Gastrocnemius medialis (tissue), 4 donors: ENCODE measurements around the gene ZBTB43. TPM values are rescaled to one million over a fixed set of nuclear protein-coding genes. Genes with fewer than 3 reads are reported as not detected.
"Not testable (repeated sequence)": the region's sequence is repeated elsewhere in the genome, so short reads cannot be mapped to it uniquely, and the experiment has no call there.

Experiments
- ATAC-seq, 2 donors: fragments of 150-250 bp; one replicate each; pipeline ENCODE4 v1.9.1; 2016
- DNase-seq, 2 donors: peaks; one replicate each; pipeline ENCODE4 v3.0.0-alpha.2; 2019
- H3K27ac ChIP-seq, 4 donors: fragments of 200-600 bp; sonication (generic); 1 replicate in 1 of 4; 2 replicates in 3 of 4; pipeline ENCODE4 v1.5.1; 2016 to 2018; ENCODE audit warnings: mild to moderate bottlenecking in 2 of 4, moderate library complexity in 1 of 4
- H3K27me3 ChIP-seq, 3 donors: fragments of 200-600 bp; sonication (generic) in 2 of 3; 1 replicate in 1 of 3; 2 replicates in 2 of 3; pipeline versions ENCODE4 v1.5.1 to v1.6.0; 2016 to 2019; ENCODE audit warnings: mild to moderate bottlenecking in 1 of 3, moderate library complexity in 1 of 3
- H3K36me3 ChIP-seq, 2 donors: fragments of 200-600 bp; sonication (generic) in 1 of 2; one replicate each; pipeline ENCODE4 v1.5.1; 2017 to 2018
- H3K4me1 ChIP-seq, 2 donors: fragments of 200-600 bp; sonication (generic) in 1 of 2; one replicate each; pipeline ENCODE4 v1.5.1; 2016 to 2017; ENCODE audit warnings: mild to moderate bottlenecking in 2 of 2
- H3K4me3 ChIP-seq, 4 donors: fragments of 200-600 bp; sonication (generic) in 3 of 4; 1 replicate in 1 of 4; 2 replicates in 3 of 4; pipeline ENCODE4 v1.5.1; 2016 to 2019; ENCODE audit warnings: mild to moderate bottlenecking in 2 of 4
- H3K9me3 ChIP-seq, 3 donors: fragments of 200-600 bp; sonication (generic) in 2 of 3; 1 replicate in 1 of 3; 2 replicates in 2 of 3; pipeline ENCODE4 v1.5.1; 2016 to 2019
- POLR2A ChIP-seq, 2 donors: fragments of 450-650 bp; IDR thresholded peaks; one replicate each; pipeline ENCODE4 v1.6.1; 2017; ENCODE audit warnings: antibody characterized with exemption in 2 of 2, mild to moderate bottlenecking in 2 of 2, moderate library complexity in 2 of 2
- in situ Hi-C, 4 donors: fragments of 200-750 bp; cut with MboI; loops; one replicate each; pipeline versions ENCODE4 v1.15.0 to v1.8.0; 2017; ENCODE audit warnings: low sequenced_read_pairs in 4 of 4
- intact Hi-C: fragments of 100-400 bp; cut with DNase I; formaldehyde crosslinking; loops from one replicate; pipeline ENCODE4 v1.15.1; 2023; ENCODE audit warnings: low total_unique reads
- total RNA-seq, 4 donors: library from RNA; depleted of rRNA; stranded (reverse); fragments of >200 nt; gene quantifications; one replicate each; pipeline versions ENCODE4 v1.1.0 to v1.2.3, GENCODE V29; 2016
- TF ChIP-seq, protein P1 (sequence below), 5 experiments: fragments of 450-650 bp in 3 of 5; fragments of 200-600 bp in 2 of 5; sonication (generic) in 2 of 5; IDR thresholded peaks in 4 of 5; conservative IDR thresholded peaks in 1 of 5; 1 replicate in 4 of 5; 2 replicates in 1 of 5; pipeline ENCODE4 v1.5.1; 2016 to 2019; ENCODE audit warnings: antibody characterized with exemption in 5 of 5, mild to moderate bottlenecking in 3 of 5, moderate library complexity in 3 of 5

Gene ZBTB43
- total RNA-seq, 4 donors from 2014 or later: 44.9 to 65.2 (median 60.0) TPM

DNA sequence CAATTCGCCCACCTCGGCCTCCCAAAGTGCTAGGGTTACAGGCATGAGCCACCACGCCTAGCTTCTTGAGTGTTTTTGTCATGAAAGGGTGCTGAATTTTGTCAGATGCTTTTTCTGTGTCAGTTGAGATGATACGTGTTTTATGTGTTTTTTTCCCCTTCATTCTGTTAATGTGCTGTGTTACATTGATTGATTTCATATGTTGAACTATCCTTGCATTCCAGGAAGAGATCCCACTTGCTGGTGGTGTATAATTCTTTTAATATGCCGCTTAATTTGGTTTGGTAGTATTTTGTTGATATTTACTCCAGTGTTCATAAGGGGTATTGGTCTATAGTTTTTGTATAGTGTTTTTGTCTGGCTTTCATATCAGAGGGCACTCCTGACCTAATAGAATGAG is 13.6 kb downstream of the ZBTB43 start:
- H3K9me3 ChIP-seq: peaks cover 0 to 4% (median 0%) of the 10 kb centered on the region in 3 donors

DNA sequence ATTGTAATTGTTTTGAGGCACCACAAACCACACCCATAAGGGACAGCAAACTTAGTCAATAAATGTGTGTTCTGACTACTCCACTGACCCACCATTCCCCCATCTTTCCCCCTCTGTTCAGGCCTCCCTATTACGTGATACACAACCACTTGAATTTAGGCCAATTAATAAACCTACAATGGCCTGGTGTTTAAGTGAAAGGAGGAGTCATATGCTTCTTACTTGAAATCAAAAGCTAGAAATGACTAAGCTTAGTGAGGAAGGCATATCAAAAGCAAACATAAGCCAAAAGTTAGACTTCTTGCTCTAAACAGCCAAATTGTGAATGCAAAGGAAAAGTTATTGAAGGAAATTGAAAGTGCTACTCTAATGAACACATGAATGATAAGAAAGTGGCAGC is 14.6 kb downstream of the ZBTB43 start:
- TF ChIP-seq, protein P1, sequence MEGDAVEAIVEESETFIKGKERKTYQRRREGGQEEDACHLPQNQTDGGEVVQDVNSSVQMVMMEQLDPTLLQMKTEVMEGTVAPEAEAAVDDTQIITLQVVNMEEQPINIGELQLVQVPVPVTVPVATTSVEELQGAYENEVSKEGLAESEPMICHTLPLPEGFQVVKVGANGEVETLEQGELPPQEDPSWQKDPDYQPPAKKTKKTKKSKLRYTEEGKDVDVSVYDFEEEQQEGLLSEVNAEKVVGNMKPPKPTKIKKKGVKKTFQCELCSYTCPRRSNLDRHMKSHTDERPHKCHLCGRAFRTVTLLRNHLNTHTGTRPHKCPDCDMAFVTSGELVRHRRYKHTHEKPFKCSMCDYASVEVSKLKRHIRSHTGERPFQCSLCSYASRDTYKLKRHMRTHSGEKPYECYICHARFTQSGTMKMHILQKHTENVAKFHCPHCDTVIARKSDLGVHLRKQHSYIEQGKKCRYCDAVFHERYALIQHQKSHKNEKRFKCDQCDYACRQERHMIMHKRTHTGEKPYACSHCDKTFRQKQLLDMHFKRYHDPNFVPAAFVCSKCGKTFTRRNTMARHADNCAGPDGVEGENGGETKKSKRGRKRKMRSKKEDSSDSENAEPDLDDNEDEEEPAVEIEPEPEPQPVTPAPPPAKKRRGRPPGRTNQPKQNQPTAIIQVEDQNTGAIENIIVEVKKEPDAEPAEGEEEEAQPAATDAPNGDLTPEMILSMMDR (IDR thresholded peaks at IDR 0.05 in 4 of 5, conservative IDR thresholded peaks at IDR 0.05 in 1 of 5): no peak
- TF ChIP-seq POLR2A (IDR thresholded peaks at IDR 0.05): no peak
- H3K36me3 ChIP-seq: peaks cover 0 to 40% of the 10 kb centered on the region in 2 donors

More for the DNA sequence above, 13.6 kb downstream of the ZBTB43 start:
- DNase-seq (no peak), ATAC-seq (no peak)
- Histone ChIP-seq H3K4me3 (no peak overlapping the region), H3K27me3 (no peaks in the 10 kb centered on the region), H3K4me1 (peaks cover 44 to 67% of the 10 kb centered on the region in 2 donors), H3K27ac (peak overlapping the region; percentile 29 to 100 (median 82)), H3K36me3 (peaks cover 0 to 41% of the 10 kb centered on the region in 2 donors)
- TF ChIP-seq, protein P1 (IDR thresholded peaks at IDR 0.05 in 4 of 5, conservative IDR thresholded peaks at IDR 0.05 in 1 of 5): no peak
- TF ChIP-seq POLR2A (IDR thresholded peaks at IDR 0.05): no peak
- intact Hi-C loops (no loop called here), in situ Hi-C loops (no loop called here)

DNA sequence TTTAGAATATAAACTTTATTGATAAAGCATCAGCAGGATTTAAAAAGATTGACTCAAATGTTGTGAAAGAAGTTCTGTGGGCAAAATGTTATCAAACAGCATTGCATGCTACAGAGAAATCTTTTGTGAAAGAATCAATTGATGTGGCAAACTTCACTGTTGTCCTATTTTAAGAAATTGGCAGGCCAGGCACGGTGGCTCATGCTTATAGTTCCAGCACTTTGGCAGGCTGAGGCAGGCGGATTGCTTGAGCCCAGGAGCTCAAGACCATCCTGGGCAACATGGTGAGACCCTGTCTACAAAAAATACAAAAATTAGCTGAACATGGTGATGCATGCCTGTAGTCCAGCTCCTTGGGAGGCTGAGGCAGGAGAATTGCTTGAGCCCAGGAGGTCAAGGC is 17.4 kb downstream of the ZBTB43 start:
- H3K9me3 ChIP-seq: peaks cover 0 to 4% (median 0%) of the 10 kb centered on the region in 3 donors
- H3K36me3 ChIP-seq: peaks cover 0 to 47% of the 10 kb centered on the region in 2 donors
- in situ Hi-C loops: no loop called here
- H3K4me1 ChIP-seq: peaks cover 27 to 45% of the 10 kb centered on the region in 2 donors
- intact Hi-C loops: no loop called here
- peak in 1 of 2 donors; percentile 40 for ATAC-seq
- H3K27ac ChIP-seq: peak overlapping the region; percentile 31 to 67 (median 46)
- no peaks in the 10 kb centered on the region for H3K27me3 ChIP-seq
- DNase-seq: no peak
- no peak for TF ChIP-seq POLR2A (IDR thresholded peaks at IDR 0.05)
- TF ChIP-seq, protein P1 (IDR thresholded peaks at IDR 0.05 in 4 of 5, conservative IDR thresholded peaks at IDR 0.05 in 1 of 5): no peak
- H3K4me3 ChIP-seq: no peak overlapping the region

More for the DNA sequence above, 14.6 kb downstream of the ZBTB43 start:
- Histone ChIP-seq H3K27me3 (no peaks in the 10 kb centered on the region), H3K4me1 (peaks cover 42 to 62% of the 10 kb centered on the region in 2 donors), H3K4me3 (no peak overlapping the region), H3K9me3 (peaks cover 0 to 4% (median 0%) of the 10 kb centered on the region in 3 donors), H3K27ac (peak overlapping the region in 3 of 4 donors; percentile 2 to 88 (median 76))
- in situ Hi-C loops: no loop called here
- intact Hi-C loops: no loop called here
- DNase-seq (no peak), ATAC-seq (no peak)

DNA sequence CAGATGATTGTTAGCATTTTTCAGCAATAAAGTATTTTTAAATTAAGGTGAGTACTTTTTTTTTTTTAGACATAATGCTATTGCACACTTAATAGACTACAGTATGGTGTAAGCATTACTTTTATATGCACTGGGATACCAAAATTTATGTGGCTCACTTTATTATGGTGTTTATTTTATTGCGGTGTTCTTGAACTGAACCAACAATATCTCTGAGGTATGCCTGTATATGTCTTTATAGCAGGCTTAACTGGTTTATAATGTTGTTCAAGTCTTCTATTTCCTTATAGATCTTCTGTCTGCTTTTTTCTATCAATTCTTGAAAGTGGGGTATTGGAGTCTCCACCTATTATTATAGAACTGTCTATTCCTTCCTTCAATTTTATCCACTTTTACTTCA is 18.0 kb downstream of the ZBTB43 start:
- in situ Hi-C loops (no loop called here), intact Hi-C loops (no loop called here)
- Histone ChIP-seq H3K27ac (peak overlapping the region; percentile 31 to 67 (median 46)), H3K36me3 (peaks cover 0 to 52% of the 10 kb centered on the region in 2 donors), H3K27me3 (no peaks in the 10 kb centered on the region), H3K9me3 (peaks cover 0 to 4% (median 0%) of the 10 kb centered on the region in 3 donors), H3K4me1 (peaks cover 27 to 48% of the 10 kb centered on the region in 2 donors), H3K4me3 (no peak overlapping the region)
- TF ChIP-seq, protein P1 (IDR thresholded peaks at IDR 0.05 in 4 of 5, conservative IDR thresholded peaks at IDR 0.05 in 1 of 5): no peak
- TF ChIP-seq POLR2A (IDR thresholded peaks at IDR 0.05): no peak
- DNase-seq: no peak
- ATAC-seq: no peak

DNA sequence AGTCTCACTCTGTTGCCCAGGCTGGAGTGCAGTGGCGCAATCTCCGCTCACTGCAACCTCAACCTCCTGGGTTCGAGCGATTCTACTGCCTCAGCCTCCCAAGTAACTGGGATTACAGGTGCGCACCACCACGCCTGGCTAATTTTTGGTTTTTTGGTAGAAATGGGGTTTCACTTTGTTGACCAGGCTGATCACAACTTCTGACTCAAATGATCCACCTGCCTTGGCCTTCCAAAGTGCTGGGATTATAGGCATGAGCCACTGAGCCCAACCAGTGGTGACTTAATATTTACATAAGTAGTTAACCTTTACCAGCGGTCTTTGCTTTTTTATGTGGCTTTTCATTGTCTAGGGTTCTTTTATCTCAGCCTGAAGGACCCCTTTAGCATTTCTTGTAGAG is 19.2 kb downstream of the ZBTB43 start:
- H3K4me3 ChIP-seq, H3K27me3 ChIP-seq, in situ Hi-C loops, intact Hi-C loops, ATAC-seq, H3K9me3 ChIP-seq, DNase-seq: not testable (repeated sequence)
- peak overlapping the region in 3 of 4 donors; percentile 3 to 31 (median 27) for H3K27ac ChIP-seq
- H3K36me3 ChIP-seq: peaks cover 0 to 40% of the 10 kb centered on the region in 2 donors
- peaks cover 32 to 52% of the 10 kb centered on the region in 2 donors for H3K4me1 ChIP-seq
